ENCODE results near the gene STPG2.

Gene STPG2

GRCh38 chr4:98143001-98143899, at the start of gene STPG2:
TSS of gene STPG2 (minus strand) at chr4:98143476.
- DNase-seq (ENCODE audit: low spot score), result peak; percentile 97

- DNase-seq (ENCODE audit: low spot score), result no peak
Measured at GRCh38 chr4:98185279-98185678, 42.0 kb upstream of the STPG2 start.

DNA sequence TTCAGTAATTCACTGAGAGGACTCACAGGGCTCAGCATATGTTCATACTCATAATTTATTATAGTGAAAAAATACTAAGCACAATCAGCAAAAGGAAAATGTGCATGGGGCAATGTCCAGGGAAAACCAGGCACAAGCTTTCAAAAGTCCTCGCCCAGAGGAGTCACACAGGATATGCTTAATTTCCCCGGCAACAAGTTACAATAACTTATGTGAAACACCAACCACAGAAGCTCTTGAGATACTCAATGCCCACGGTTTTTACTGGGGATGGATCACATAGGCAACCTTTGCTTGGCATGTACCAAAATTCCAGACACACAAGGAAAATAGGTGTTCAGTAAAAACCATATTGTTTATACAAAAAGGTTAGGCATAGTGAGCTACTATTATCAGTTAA, 38.5 kb upstream of the STPG2 start:
- DNase-seq (ENCODE audit: low spot score), result peak; percentile 21

DNA sequence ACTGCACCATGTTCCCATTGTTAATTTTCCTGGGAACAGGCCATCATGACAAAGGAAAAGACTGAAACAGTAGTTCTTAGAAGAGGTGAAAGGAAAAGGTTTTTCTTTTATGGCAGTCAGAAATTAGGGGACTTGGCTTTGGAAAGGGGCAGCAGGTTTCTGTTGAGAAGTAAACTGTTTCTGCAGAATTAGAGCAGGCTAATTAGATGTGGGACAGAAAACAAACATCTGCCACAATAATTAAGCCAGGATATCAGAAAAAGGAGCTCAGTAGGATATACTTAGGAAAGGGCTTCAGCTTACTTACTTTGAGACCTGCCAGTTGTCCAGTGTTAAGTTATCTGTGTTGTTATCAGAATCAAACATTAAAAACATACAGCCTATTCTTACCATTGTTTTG, 36.7 kb upstream of the STPG2 start:
- no peak for DNase-seq (ENCODE audit: low spot score)

DNA sequence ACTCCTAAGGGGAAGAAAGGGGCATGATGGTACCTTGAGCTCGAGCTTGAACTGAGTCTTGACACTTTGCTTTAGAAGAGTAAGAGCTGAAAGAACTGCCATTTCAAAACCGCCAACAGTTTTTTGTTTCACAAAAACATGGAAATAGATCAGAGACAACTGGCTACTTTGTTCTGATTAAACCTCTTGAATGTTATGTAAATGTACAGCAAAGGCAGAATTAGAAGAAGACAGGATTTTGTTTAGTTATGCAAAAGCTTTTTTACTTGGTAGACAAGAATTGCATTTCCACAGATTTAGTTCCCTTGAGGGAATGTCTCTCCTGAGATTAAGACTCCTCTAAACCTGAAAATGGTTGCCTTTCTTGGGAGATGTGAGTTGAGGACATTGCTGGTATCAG, 33.3 kb upstream of the STPG2 start:
- DNase-seq (ENCODE audit: low spot score), result no peak

DNA sequence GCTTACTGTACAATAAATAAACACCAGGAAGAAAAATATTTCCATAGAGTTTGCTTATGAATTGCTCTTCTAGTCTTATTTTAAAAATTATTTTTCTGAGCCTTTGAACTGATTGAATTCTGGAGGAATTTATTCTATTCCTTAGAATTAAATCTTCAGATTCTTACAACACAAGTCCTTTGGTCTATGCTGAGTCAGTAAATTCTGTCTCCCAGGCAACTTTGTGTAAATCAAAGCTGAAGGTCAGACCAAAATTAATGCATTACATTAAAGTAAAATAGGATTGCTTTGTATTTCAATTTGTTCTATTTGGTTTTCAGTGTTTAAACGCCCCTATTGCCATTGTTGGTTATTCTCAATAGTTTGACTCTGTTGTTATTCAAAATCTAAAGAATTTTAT, 26.8 kb upstream of the STPG2 start:
- no peak for DNase-seq (ENCODE audit: low spot score)

DNA sequence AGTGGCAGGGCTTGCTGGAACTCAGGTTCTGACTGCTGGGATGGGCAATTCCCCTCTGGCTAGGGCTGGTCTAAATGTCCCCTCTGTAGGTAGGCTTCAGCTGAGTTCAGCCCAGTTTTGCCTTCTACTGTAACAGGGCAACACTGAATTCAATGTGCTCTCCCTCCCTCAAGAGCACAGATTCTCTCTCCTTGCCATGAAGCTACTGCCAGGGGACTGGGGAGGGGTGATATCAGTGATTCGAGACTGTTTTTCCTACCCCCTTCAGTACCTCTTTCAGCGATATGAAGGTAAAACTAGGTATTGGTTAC, 23.4 kb upstream of the STPG2 start:
- DNase-seq (ENCODE audit: low spot score), result no peak

- no peak for DNase-seq (ENCODE audit: low spot score)
Measured at GRCh38 chr4:98166025-98166730, 22.9 kb upstream of the STPG2 start.

- no peak for DNase-seq (ENCODE audit: low spot score)
Measured at GRCh38 chr4:98162696-98163095, 19.4 kb upstream of the STPG2 start.

DNA sequence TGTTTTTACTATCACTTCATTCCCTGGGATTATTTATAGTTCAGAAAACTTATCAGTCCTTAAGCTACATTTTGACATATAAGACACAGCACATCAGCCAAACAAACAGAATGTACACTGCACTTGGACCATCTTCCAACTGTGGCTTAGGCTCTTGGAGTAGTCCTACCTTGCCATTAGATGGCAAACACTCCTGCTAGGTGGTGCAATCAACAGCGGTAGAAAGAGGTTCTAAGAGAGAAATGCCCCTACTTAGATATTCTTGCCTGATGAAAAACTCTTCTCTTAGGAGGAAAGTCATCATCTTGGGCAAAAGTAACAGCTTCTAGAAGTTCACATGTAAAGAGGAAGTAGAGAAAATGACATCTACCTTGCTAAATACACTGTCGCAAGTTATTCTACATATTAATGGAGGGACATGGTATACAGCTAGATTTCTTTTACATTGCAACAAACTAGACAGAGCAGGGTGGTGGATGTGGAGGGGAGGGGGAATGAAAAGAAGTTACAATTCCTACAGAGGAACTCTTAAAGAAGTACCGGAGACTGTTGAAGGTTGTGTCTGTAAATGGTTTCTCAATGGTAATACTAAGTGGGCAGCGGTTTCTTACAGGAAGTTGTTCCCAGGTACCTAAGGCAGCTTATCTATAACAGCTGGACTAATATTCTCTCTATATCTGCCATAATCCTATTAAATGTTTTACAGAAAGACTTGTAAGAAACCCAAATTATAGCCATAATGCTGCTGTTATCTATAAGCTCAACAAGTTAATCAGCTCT, 8.1 kb upstream of the STPG2 start:
- DNase-seq (ENCODE audit: low spot score), result peak; percentile 17

DNA sequence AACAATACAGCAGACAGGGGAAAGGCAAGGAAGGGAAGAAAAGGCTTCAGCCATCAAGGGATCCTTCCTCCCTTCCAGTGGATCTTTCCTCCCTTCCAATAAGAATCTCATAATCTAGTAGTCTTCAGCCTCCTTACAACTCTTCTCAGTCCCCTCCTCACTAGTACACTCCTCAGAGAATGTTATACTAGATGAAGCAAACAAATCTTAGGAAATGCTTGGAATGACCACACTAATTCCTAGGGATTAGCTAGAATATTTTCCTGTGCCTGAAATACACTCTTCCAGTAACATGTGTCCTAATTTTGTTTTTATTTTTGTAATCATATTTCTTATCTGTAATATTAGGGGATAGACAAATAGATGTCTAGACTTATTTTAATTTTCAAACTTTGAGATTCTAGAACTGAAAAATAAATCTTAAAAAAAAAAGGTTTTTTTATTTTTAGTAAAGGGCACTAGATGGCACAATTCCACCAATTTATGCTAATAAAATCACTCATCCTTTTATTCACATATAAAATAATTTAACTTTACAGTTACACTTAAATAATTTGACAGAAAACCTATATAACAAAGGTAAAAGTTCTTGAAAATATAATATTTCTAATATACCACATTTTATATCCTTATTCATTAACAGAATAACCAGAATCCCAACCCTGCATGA, 7.0 kb upstream of the STPG2 start:
- DNase-seq (ENCODE audit: low spot score), result peak; percentile 19

GRCh38 chr4:98148856-98149255, 5.6 kb upstream of the STPG2 start:
- DNase-seq (ENCODE audit: low spot score), result no peak

DNA sequence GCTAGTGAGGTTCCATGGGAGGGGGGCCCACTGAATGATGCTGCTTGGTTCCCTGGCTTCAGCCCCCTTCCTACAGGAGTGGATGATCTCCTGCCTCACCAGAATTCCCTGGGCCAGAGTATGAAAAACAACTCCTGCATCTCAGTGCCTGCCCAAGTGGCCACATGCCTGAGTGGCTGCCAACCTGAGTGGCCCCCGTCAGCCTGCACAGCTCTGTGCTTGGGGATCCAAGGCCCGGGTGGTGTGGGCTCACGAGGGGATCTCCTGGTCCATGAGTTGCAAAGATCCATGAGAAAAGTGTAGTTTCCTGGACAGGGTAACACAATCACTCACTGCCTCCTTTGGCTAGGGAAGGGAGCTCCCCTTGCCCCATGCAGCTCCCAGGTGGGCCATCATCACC, 17.1 kb downstream of the STPG2 start:
- DNase-seq (ENCODE audit: low spot score), result no peak

DNA sequence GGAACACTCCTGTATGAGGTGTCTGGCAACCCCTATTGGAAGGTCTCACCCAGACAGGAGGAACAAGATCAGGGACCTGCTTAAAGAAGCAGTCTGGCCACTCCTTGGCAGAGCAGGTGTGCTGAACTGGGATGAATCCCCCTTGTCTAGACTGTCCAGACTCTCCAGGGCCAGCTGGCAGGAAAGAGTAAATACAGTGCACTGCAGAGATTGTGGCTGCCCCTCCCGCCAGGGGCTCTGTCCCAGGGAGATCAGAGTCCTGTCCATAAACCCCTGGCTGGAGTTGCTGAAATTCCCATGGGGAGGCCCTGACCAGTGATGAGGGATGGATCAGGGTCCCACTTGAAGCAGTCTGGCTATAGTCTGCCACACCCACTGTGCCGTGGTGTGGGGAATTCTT, 17.7 kb downstream of the STPG2 start:
- no peak for DNase-seq (ENCODE audit: low spot score)

DNA sequence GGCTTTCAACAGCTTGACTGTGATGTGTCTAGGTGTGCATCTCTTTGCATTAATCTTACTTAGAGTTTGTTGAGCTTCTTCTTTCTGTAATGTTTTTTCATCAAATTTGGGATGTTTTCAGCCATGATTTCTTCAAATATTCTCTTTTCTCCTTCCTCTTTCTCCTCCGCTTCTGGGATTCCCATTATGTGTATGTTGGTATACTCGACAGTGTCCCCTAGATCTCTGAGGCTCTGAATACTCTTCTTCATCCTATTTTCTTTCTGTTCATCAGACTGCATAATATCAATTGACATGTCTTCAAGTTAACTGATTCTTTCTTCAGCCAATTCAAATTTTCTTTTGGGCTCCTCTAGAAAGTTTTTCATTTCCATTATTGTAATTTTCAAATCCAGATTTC, 25.9 kb downstream of the STPG2 start:
- no peak for DNase-seq (ENCODE audit: low spot score)

DNA sequence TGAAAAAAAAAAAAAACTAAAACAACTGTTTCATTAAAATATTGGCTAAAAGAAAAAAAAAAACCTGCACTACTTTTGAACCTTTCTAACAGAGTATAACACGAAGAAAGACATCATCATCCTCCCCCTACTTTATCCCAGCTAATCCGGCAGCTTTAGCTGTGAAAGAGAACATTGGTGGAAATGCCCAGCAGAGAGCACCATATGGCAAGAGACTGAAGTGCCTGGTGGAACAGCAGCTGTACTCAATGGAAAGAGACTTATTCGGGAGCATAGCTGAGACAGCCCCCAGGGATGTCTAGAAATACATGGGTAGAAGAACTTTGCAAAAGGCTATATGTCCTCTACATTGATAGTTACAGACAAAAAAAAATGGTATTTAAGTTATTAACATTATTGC, 30.3 kb downstream of the STPG2 start:
- DNase-seq (ENCODE audit: low spot score), result peak; percentile 18

DNA sequence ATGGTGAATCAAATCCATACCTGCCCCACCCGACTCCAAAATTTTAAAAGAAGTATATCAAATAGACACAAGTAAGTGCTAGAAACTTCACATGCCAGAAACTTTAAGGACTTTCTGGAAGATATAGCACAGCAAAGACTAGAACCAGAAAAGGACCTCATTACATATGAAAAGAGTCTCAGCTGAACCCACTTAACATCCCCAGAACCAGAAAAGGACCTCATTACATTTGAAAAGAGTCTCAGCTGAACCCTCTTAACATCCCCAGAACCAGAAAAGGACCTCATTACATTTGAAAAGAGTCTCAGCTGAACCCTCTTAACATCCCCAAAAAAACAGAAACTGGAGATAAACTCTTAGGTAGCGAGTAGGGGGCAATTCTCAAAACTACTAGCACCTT, 32.3 kb downstream of the STPG2 start:
- no peak for DNase-seq (ENCODE audit: low spot score)

GRCh38 chr4:98110214-98110613, 33.1 kb downstream of the STPG2 start:
- DNase-seq (ENCODE audit: low spot score), result no peak

- DNase-seq (ENCODE audit: low spot score), result no peak
Measured at GRCh38 chr4:98102660-98103059, 40.6 kb downstream of the STPG2 start.

DNA sequence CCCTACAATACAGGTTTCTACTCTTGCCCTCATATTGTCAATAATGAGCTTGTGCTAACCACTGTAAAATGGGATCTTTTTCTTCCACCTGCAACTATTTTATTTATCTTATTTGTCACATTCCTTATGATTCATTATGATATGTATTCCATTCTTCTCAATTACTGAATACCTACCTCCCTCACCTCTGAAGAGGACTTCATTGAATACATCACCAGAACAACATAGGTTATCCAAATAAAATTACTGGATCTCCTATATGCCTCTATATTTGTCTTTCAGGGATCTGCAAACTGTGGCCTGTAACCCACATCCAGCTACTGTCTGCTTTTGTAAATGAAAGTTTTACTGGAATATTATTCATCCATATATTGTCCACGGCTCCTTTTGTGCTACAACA, 41.3 kb downstream of the STPG2 start:
- DNase-seq (ENCODE audit: low spot score), result no peak

DNA sequence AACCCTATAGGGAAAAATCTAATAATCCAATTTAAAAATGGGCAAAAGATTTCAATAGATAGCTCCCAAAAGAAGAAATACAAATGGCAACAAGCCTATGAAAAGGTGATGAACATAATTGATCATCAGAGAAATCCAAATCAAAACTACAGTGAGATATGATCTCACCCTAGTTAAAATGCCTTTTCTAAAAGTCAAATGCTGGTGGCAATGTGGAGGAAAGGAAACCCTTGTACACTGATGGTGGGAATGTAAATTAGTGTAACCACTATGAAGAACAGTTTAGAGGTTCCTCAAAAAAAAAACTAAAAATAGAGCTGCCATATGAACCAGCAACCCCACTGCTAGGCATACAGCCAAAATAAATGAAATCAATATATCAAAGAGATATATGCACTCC, 44.5 kb downstream of the STPG2 start:
- peak; percentile 35 for DNase-seq (ENCODE audit: low spot score)

GRCh38 chr4:98094118-98094517, 49.2 kb downstream of the STPG2 start:
- no peak for DNase-seq (ENCODE audit: low spot score)

Data from NAMALWA (cell line).